Testis (tissue), 2 donors: ENCODE measurements around the gene ZNF527.

Experiments
- CTCF ChIP-seq, 3 experiments: fragments of 450-650 bp in 2 of 3; fragments of 200-600 bp in 1 of 3; sonication (generic) in 1 of 3; IDR thresholded peaks; one replicate each; pipeline ENCODE4 v1.5.1; 2016 to 2019; ENCODE audit warnings: antibody characterized with exemption in 3 of 3, mild to moderate bottlenecking in 2 of 3, moderate library complexity in 1 of 3
- POLR2A ChIP-seq: fragments of 450-650 bp; IDR thresholded peaks from one replicate; pipeline ENCODE4 v1.6.1; 2017; ENCODE audit warnings: antibody characterized with exemption, mild to moderate bottlenecking, moderate library complexity

GRCh38 chr19:37329686-37330085 is 41.2 kb upstream of the ZNF527 start:
- TF ChIP-seq CTCF (IDR thresholded peaks at IDR 0.05) (no peak), POLR2A (no peak)
